CD4-positive, alpha-beta memory T cell (primary cell): Measurements from ENCODE around the gene TPK1. TPM values are rescaled to one million over a fixed set of nuclear protein-coding genes. Genes with fewer than 3 reads are reported as not detected.

ENCODE experiments used
- CTCF ChIA-PET: fragments of 350-600 bp; sonication (Branson Sonifier 250); formaldehyde crosslinking; loops from one replicate; lab custom pipeline; 2021; ENCODE audit warnings: inconsistent platforms; ENCODE audit not compliant: partially characterized antibody; lab: Charles Lee
- POLR2A ChIA-PET: fragments of 350-600 bp; sonication (Branson Sonifier 250); formaldehyde crosslinking; loops from one replicate; lab custom pipeline; 2021; ENCODE audit not compliant: partially characterized antibody; lab: Charles Lee
- DNase-seq, 5 donors: peaks; one replicate each; pipeline versions ENCODE4 v3.0.0 to v3.0.0-alpha.2; 2020 to 2022; ENCODE audit warnings: mixed read lengths in 1 of 5
- H3K27ac ChIP-seq: one replicate; pipeline ENCODE4 v1.7.0; 2013; ENCODE audit warnings: low read depth, low read length
- H3K27me3 ChIP-seq: 2 replicates; pipeline ENCODE4 v1.7.0; 2013; ENCODE audit warnings: mild to moderate bottlenecking, low read length, moderate library complexity; ENCODE audit not compliant: insufficient read depth
- H3K36me3 ChIP-seq: 2 replicates; pipeline ENCODE4 v1.7.0; 2013; ENCODE audit warnings: mild to moderate bottlenecking, low read length, moderate library complexity; ENCODE audit not compliant: insufficient read depth
- H3K4me1 ChIP-seq: 2 replicates; pipeline ENCODE4 v1.7.0; 2013; ENCODE audit warnings: mild to moderate bottlenecking, low read length, moderate library complexity; ENCODE audit not compliant: insufficient read depth
- H3K4me3 ChIP-seq, 2 donors: one replicate each; pipeline ENCODE4 v1.7.0; 2013; ENCODE audit warnings: low read length in 2 of 2, mild to moderate bottlenecking in 1 of 2
- H3K9me3 ChIP-seq, 2 donors: one replicate each; pipeline ENCODE4 v1.7.0; 2013; ENCODE audit warnings: low read length in 2 of 2, control low read depth in 1 of 2; ENCODE audit not compliant: control insufficient read depth in 1 of 2
- H3K27ac Mint-ChIP-seq, 7 donors: one replicate each; pipeline ENCODE4 v1.8.0; 2020 to 2021; ENCODE audit warnings: mixed read lengths in 7 of 7, mild to moderate bottlenecking in 6 of 7, inconsistent platforms in 3 of 7, moderate library complexity in 3 of 7
- H3K27me3 Mint-ChIP-seq, 2 donors: one replicate each; pipeline ENCODE4 v1.8.0; 2020 to 2021; ENCODE audit warnings: mixed read lengths in 2 of 2
- H3K36me3 Mint-ChIP-seq, 2 donors: one replicate each; pipeline ENCODE4 v1.8.0; 2020 to 2021; ENCODE audit warnings: mixed read lengths in 2 of 2, inconsistent platforms in 1 of 2, mild to moderate bottlenecking in 1 of 2
- H3K4me1 Mint-ChIP-seq, 4 donors: one replicate each; pipeline ENCODE4 v1.8.0; 2020 to 2021; ENCODE audit warnings: mixed read lengths in 4 of 4, mild to moderate bottlenecking in 1 of 4
- H3K4me3 Mint-ChIP-seq, 8 donors: one replicate each; pipeline ENCODE4 v1.8.0; 2020 to 2021; ENCODE audit warnings: mixed read lengths in 8 of 8, mild to moderate bottlenecking in 7 of 8, moderate library complexity in 6 of 8, inconsistent platforms in 3 of 8
- H3K9me3 Mint-ChIP-seq, 8 donors: one replicate each; pipeline ENCODE4 v1.8.0; 2020 to 2021; ENCODE audit warnings: mixed read lengths in 8 of 8, mild to moderate bottlenecking in 5 of 8, inconsistent platforms in 3 of 8, moderate library complexity in 1 of 8
- intact Hi-C: fragments of 100-400 bp; cut with micrococcal nuclease; formaldehyde crosslinking; loops from one replicate; pipeline ENCODE4 v1.15.1; 2023
- polyA plus RNA-seq, 2 donors: library from polyadenylated mRNA; unstranded; fragments of 300-500 nt; fragmentation: Illumina TruSeq; gene quantifications; one replicate each; pipeline ENCODE4 v1.2.3, GENCODE V29; 2021
- total RNA-seq, 2 experiments: library from RNA; stranded (reverse); gene quantifications; one replicate each; pipeline ENCODE4 v1.2.3, GENCODE V29; 2021

Gene TPK1
- total and polyA plus RNA-seq, 4 experiments from 2014 or later: 25.2 to 30.7 (median 27.8) TPM

GRCh38 chr7:144862612-144863319 lies 26.9 kb upstream of the TPK1 start:
- no peaks in the 10 kb centered on the region for H3K4me1 Mint-ChIP-seq
- Histone ChIP-seq H3K27me3 (no peaks in the 10 kb centered on the region), H3K27ac (no peak overlapping the region), H3K36me3 (no peaks in the 10 kb centered on the region), H3K4me1 (no peaks in the 10 kb centered on the region), H3K4me3 (no peak overlapping the region), H3K9me3 (no peaks in the 10 kb centered on the region)
- no peak overlapping the region for H3K4me3 Mint-ChIP-seq
- intact Hi-C loops: no loop called here
- H3K9me3 Mint-ChIP-seq: no peaks in the 10 kb centered on the region
- ChIA-PET CTCF (interaction anchor here (0.7 to 1.0 kb wide), 2 partner anchors 7 to 9 kb away, joined by 3 read pairs; no protein-coding TSS in a partner anchor), POLR2A (no interaction called here)
- H3K36me3 Mint-ChIP-seq: no peaks in the 10 kb centered on the region
- no peak for DNase-seq
- H3K27me3 Mint-ChIP-seq: peaks cover 7% of the 10 kb centered on the region in 2 donors
- H3K27ac Mint-ChIP-seq: peak overlapping the region in 1 of 7 donors; percentile 15

DNA sequence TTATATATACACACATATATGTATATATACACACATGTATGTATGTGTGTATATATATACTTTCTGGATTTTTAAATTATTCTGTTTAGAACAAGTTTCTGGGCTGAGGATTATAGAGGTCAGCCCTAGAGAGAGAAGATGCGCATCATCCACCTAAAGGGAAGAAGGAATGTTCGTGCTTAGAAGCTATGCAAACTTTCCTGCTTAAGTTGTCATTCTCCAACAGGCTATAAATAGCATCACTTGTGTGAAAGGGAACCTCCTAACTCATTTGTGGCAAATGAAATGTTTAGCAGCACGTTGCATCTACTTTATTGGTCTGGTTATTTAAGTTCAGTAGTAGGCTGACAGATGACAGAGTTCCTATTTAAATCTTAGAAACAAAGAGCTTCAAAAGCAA lies 23.9 kb upstream of the TPK1 start:
- H3K9me3 ChIP-seq: no peaks in the 10 kb centered on the region
- intact Hi-C loops: no loop called here
- H3K4me3 Mint-ChIP-seq: no peak overlapping the region
- no peak overlapping the region for H3K4me3 ChIP-seq
- ChIA-PET CTCF (no interaction called here), POLR2A (no interaction called here)
- H3K4me1 Mint-ChIP-seq: no peaks in the 10 kb centered on the region
- no peaks in the 10 kb centered on the region for H3K27me3 Mint-ChIP-seq
- H3K9me3 Mint-ChIP-seq: no peaks in the 10 kb centered on the region
- no peaks in the 10 kb centered on the region for H3K4me1 ChIP-seq
- H3K27ac Mint-ChIP-seq: no peak overlapping the region
- DNase-seq: no peak
- H3K27me3 ChIP-seq: no peaks in the 10 kb centered on the region
- H3K36me3 ChIP-seq: no peaks in the 10 kb centered on the region
- H3K27ac ChIP-seq: no peak overlapping the region
- no peaks in the 10 kb centered on the region for H3K36me3 Mint-ChIP-seq

DNA sequence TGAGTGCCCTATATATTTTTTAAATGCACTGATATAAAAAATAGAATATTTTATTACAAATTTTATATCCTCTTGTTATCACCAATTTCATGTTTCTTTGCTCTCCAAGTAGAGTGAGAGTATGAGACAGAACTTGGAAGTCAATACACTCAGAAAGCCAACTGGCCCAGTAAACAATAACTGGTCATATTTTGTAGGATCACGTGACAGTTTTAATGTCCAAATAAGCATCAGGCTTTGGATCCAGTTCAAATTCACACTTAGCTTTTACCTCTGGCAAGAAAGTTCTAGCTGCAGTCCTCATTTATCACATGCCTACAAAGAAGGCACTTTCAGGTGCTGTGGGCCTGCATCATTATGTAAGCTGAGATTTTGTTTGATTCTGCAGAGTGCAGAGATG lies 21.6 kb upstream of the TPK1 start:
- Mint-ChIP-seq H3K4me1 (no peaks in the 10 kb centered on the region), H3K36me3 (no peaks in the 10 kb centered on the region), H3K27ac (no peak overlapping the region), H3K9me3 (no peaks in the 10 kb centered on the region), H3K4me3 (no peak overlapping the region), H3K27me3 (no peaks in the 10 kb centered on the region)
- POLR2A ChIA-PET: interaction anchor here (2.1 kb wide), 1 partner anchor 22 kb away, joined by 10 read pairs; the partner anchor contains the start of gene TPK1
- no peak overlapping the region for H3K27ac ChIP-seq
- DNase-seq: no peak
- no peaks in the 10 kb centered on the region for H3K9me3 ChIP-seq
- H3K4me3 ChIP-seq: no peak overlapping the region
- no peaks in the 10 kb centered on the region for H3K36me3 ChIP-seq
- H3K27me3 ChIP-seq: no peaks in the 10 kb centered on the region
- CTCF ChIA-PET: interaction anchor here (1.4 to 6.6 kb wide), 3 partner anchors 21 to 119 kb away, joined by 3 to 32 read pairs (median 21); partner anchors contain the start of gene TPK1
- H3K4me1 ChIP-seq: no peaks in the 10 kb centered on the region
- intact Hi-C loops: no loop called here

DNA sequence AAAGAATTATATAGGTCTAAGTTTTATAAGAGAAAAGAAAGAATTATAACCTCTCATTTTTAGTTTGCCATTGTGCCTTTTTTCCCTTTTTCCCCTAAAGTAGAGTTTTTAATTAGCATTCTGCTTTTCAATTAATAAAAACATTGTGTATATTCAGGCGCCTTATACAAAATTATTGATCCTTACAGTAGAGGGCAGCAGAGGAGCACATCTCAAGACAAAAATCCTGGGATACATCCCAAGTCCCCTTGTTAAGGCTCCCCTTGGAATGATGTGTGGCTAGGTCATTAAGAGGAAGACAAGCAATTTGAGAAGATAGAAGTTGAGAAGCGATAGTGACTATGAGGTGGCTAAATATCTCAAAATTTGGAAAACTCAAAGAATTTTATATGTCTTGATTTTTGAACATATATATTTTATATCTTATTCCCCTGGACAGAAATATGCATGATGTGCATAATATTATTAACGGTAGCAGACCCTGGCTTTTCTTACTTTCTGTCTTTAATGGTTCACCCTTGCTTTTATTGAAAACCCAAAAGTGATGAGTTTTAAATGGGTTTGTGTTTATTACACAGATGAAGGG lies 19.1 kb upstream of the TPK1 start:
- ChIA-PET CTCF (interaction anchor here (0.7 to 6.6 kb wide), 9 partner anchors 8 to 117 kb away, joined by 3 to 32 read pairs (median 6); partner anchors contain the start of gene TPK1), POLR2A (interaction anchor here (0.6 to 1.7 kb wide), 2 partner anchors 14 to 19 kb away, joined by 3 to 7 read pairs; partner anchors contain the start of gene TPK1)
- no peak for DNase-seq
- no peaks in the 10 kb centered on the region for H3K36me3 ChIP-seq
- Mint-ChIP-seq H3K27ac (no peak overlapping the region), H3K36me3 (peaks cover 0 to 5% of the 10 kb centered on the region in 2 donors), H3K9me3 (peaks cover 0 to 8% (median 2%) of the 10 kb centered on the region in 8 donors), H3K4me3 (no peak overlapping the region), H3K4me1 (no peaks in the 10 kb centered on the region), H3K27me3 (no peaks in the 10 kb centered on the region)
- intact Hi-C loops: loop anchor here (1.0 to 2.0 kb wide), 3 partner anchors 20 to 116 kb away; no protein-coding TSS in a partner anchor
- no peaks in the 10 kb centered on the region for H3K4me1 ChIP-seq
- H3K4me3 ChIP-seq: no peak overlapping the region
- no peaks in the 10 kb centered on the region for H3K9me3 ChIP-seq
- no peak overlapping the region for H3K27ac ChIP-seq
- H3K27me3 ChIP-seq: no peaks in the 10 kb centered on the region

GRCh38 chr7:144853542-144853941 lies 17.7 kb upstream of the TPK1 start:
- CTCF ChIA-PET: interaction anchor here (1.1 to 6.6 kb wide), 5 partner anchors 13 to 115 kb away, joined by 3 to 32 read pairs (median 5); partner anchors contain the start of gene TPK1
- peak overlapping the region in 1 of 7 donors; percentile 29 for H3K27ac Mint-ChIP-seq
- no peak overlapping the region for H3K4me3 Mint-ChIP-seq
- no peaks in the 10 kb centered on the region for H3K27me3 Mint-ChIP-seq
- no peaks in the 10 kb centered on the region for H3K4me1 Mint-ChIP-seq
- H3K4me1 ChIP-seq: no peaks in the 10 kb centered on the region
- H3K27me3 ChIP-seq: no peaks in the 10 kb centered on the region
- no peaks in the 10 kb centered on the region for H3K36me3 ChIP-seq
- no peaks in the 10 kb centered on the region for H3K9me3 ChIP-seq
- no peak for DNase-seq
- POLR2A ChIA-PET: no interaction called here
- intact Hi-C loops: no loop called here
- no peak overlapping the region for H3K4me3 ChIP-seq
- peaks cover 0 to 12% (median 4%) of the 10 kb centered on the region in 8 donors for H3K9me3 Mint-ChIP-seq
- peaks cover 0 to 7% of the 10 kb centered on the region in 2 donors for H3K36me3 Mint-ChIP-seq
- no peak overlapping the region for H3K27ac ChIP-seq

DNA sequence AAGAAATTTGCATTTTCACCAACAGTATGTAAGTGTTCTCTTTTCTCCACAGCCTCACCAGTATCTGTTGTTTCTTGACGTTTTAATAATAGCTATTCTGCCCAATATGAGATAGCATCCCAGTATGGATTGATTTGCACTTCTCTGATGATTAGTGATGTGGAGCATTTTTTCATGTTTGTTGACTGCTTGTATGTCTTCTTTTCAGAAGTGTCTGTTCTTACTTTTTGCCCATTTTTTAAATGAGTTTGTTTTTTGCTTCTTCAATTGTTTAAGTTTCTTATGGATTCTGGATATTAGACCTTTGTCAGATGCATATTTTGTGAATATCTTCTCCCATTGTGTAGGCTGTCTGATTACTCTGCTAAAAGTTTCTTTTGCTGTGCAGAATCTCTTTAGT lies 12.2 kb upstream of the TPK1 start:
- no peaks in the 10 kb centered on the region for H3K9me3 ChIP-seq
- H3K4me1 Mint-ChIP-seq: peaks cover 0 to 5% (median 0%) of the 10 kb centered on the region in 4 donors
- POLR2A ChIA-PET: no interaction called here

DNA sequence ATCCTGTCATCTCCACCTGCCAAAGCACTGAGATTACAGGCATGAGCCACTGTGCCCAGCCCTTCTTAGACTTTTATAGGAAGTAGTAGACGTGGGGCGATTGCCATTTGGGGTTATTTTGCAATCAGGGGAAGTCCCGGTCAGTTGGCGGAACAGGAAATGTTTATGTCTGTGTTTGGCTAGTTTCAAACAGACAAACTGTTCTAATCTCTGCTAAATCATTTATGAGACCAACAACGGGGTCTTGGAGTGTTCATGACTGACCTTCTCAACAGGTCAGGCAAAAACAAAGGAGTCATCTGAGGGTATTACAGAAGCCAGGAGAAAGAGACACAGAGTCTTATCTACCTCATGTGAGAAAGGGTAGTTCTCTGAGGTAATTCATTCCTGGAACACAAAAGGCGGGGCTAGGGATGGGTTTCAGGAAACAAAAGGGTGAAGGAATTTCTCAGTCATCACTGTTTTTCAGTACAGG lies 6.6 kb upstream of the TPK1 start:
- DNase-seq: peak in 1 of 5 donors; percentile 33
- H3K9me3 ChIP-seq: no peaks in the 10 kb centered on the region
- Mint-ChIP-seq H3K4me1 (peaks cover 9 to 13% (median 10%) of the 10 kb centered on the region in 4 donors), H3K4me3 (peak overlapping the region in 3 of 8 donors; percentile 3 to 24 (median 4)), H3K36me3 (peaks cover 4 to 14% of the 10 kb centered on the region in 2 donors), H3K9me3 (peaks cover 0 to 14% (median 8%) of the 10 kb centered on the region in 8 donors), H3K27ac (peak overlapping the region; percentile 16 to 66 (median 43)), H3K27me3 (no peaks in the 10 kb centered on the region)
- no peaks in the 10 kb centered on the region for H3K27me3 ChIP-seq
- H3K4me1 ChIP-seq: peaks cover 7% of the 10 kb centered on the region
- ChIA-PET CTCF (no interaction called here), POLR2A (no interaction called here)
- no peaks in the 10 kb centered on the region for H3K36me3 ChIP-seq
- intact Hi-C loops: no loop called here
- no peak overlapping the region for H3K4me3 ChIP-seq
- no peak overlapping the region for H3K27ac ChIP-seq

More for the DNA sequence above, 12.2 kb upstream of the TPK1 start:
- H3K27ac ChIP-seq: no peak overlapping the region
- H3K4me3 ChIP-seq: no peak overlapping the region
- Mint-ChIP-seq H3K9me3 (peaks cover 0 to 20% (median 12%) of the 10 kb centered on the region in 8 donors), H3K4me3 (no peak overlapping the region), H3K27me3 (no peaks in the 10 kb centered on the region), H3K27ac (no peak overlapping the region), H3K36me3 (peaks cover 0 to 7% of the 10 kb centered on the region in 2 donors)
- intact Hi-C loops: no loop called here
- no peak for DNase-seq
- no peaks in the 10 kb centered on the region for H3K36me3 ChIP-seq
- H3K4me1 ChIP-seq: no peaks in the 10 kb centered on the region
- CTCF ChIA-PET: no interaction called here
- H3K27me3 ChIP-seq: no peaks in the 10 kb centered on the region
